ENCODE results near the gene BTBD6. TPM values are rescaled to one million over a fixed set of nuclear protein-coding genes. Genes with fewer than 3 reads are reported as not detected.
"Not testable (repeated sequence)": the region's sequence is repeated elsewhere in the genome, so short reads cannot be mapped to it uniquely, and the experiment has no call there.

The BTBD6 gene
- polyA plus RNA-seq, 1 experiment = 27.3 TPM

DNA sequence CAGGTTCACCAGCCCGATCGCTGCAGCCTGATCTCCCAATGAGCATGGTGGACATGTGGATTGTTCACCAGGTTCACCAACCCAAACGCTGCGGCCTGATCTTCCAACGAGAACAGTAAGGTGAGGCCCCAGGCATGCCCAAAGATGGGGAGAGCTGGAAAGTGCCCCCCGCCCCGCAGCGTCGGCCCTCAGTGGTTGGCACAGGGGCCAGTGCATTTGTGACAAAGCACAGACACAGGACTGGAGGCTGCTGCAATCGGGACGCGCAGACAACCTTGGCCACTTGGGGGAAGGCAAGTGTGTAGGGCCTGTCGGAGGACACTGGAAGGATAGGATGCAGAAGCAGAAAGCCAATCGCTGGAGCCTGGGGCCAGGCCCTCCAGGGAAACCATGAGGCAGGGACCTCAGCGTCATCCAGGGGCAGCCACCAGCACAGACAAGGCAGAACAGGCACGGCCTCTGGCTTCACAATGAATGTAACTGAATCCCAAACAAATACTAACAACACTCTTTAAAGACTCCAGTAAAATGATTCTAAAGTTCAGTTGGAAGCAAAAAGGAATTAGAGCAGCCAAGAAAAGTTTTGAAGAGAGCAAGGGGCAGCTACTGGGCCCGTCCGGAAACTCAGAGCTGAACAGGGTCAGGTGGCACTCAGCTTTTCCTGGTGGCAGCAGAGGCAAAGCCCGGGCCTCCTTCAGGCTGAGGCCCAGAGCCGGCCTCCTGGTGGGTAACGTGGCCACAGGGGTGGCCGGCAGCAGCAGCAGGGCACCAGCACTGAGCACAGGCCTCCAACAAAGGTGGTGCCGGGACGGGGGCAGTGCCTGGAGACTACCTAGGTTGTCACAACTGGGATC is 39.1 kb downstream of the BTBD6 start:
- H3K27ac ChIP-seq (ENCODE audit: low read depth, low read length) = no peak overlapping the region
- CTCF ChIA-PET = no interaction called here
- POLR2A ChIA-PET = no interaction called here

GRCh38 chr14:105288936-105289335 is 40.6 kb downstream of the BTBD6 start:
- H3K4me3 ChIP-seq (ENCODE audit: low read depth, low read length); DNase-seq (ENCODE audit: low read depth, low spot score); H3K9me3 ChIP-seq (ENCODE audit: control insufficient read depth, insufficient read depth, low read length); H3K27ac ChIP-seq (ENCODE audit: low read depth, low read length); POLR2A ChIA-PET; H3K27me3 ChIP-seq (ENCODE audit: control insufficient read depth, insufficient read depth, low read length): not testable (repeated sequence)
- CTCF ChIA-PET = interaction anchor here (1.1 kb wide), 1 partner anchor 192 kb away, joined by 3 read pairs; no protein-coding TSS in a partner anchor

More for the DNA sequence above, 39.1 kb downstream of the BTBD6 start:
- DNase-seq (ENCODE audit: low read depth, low spot score) = no peak
- no peaks in the 10 kb centered on the region; the same call in 1 of the 2 replicates for H3K9me3 ChIP-seq (ENCODE audit: control insufficient read depth, insufficient read depth, low read length)
- no peak overlapping the region for H3K4me3 ChIP-seq (ENCODE audit: low read depth, low read length)
- TF ChIP-seq, protein P1, sequence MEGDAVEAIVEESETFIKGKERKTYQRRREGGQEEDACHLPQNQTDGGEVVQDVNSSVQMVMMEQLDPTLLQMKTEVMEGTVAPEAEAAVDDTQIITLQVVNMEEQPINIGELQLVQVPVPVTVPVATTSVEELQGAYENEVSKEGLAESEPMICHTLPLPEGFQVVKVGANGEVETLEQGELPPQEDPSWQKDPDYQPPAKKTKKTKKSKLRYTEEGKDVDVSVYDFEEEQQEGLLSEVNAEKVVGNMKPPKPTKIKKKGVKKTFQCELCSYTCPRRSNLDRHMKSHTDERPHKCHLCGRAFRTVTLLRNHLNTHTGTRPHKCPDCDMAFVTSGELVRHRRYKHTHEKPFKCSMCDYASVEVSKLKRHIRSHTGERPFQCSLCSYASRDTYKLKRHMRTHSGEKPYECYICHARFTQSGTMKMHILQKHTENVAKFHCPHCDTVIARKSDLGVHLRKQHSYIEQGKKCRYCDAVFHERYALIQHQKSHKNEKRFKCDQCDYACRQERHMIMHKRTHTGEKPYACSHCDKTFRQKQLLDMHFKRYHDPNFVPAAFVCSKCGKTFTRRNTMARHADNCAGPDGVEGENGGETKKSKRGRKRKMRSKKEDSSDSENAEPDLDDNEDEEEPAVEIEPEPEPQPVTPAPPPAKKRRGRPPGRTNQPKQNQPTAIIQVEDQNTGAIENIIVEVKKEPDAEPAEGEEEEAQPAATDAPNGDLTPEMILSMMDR (IDR thresholded peaks at IDR 0.05; ENCODE audit: low read depth, low read length) = no peak
- no peaks in the 10 kb centered on the region for H3K27me3 ChIP-seq (ENCODE audit: control insufficient read depth, insufficient read depth, low read length)

DNA sequence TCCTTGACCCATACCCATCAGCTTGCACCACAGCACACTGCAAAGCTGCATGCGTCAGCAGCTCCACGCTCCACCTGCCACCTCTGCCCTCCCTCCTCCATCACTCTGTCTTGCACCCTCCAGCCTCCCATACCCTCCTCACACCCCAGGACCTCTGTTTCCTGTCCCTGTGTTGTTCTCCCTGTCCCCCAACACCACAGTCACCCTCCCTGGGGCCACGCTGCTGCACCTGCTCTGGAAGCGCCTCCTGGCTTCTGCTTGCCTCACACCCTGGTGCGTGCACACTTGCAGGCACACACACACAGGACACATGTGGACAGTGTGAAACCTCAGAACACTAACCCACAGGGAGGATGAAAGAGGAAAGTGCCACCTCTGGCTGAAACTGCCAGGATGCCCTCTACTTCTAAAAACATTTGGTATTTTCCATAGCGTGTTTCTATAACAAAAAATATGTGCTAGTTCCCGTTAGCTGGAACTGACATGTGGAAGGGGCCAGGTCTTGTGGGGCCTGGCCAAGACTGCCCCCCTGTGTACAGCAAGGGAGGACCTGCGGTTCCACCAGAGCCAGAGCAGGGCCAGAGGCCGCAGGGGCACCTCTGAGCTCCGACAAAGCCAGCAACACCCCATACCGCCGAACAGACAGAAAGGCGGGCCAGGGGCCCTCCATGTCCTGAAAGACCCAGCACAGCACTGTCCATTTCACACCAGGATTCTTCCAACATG is 42.5 kb downstream of the BTBD6 start:
- ChIA-PET POLR2A (interaction anchor here (1.2 kb wide), 1 partner anchor 10 kb away, joined by 3 read pairs; the partner anchor contains the start of gene BRF1), CTCF (no interaction called here)
- Histone ChIP-seq H3K27ac (ENCODE audit: low read depth, low read length) (no peak overlapping the region), H3K27me3 (ENCODE audit: control insufficient read depth, insufficient read depth, low read length) (no peaks in the 10 kb centered on the region), H3K9me3 (ENCODE audit: control insufficient read depth, insufficient read depth, low read length) (no peaks in the 10 kb centered on the region; the same call in 1 of the 2 replicates), H3K4me3 (ENCODE audit: low read depth, low read length) (no peak overlapping the region)
- DNase-seq (ENCODE audit: low read depth, low spot score) = no peak
- TF ChIP-seq, protein P1 (IDR thresholded peaks at IDR 0.05; ENCODE audit: low read depth, low read length) = no peak

- no peak for DNase-seq (ENCODE audit: low read depth, low spot score)
- Histone ChIP-seq H3K27me3 (ENCODE audit: control insufficient read depth, insufficient read depth, low read length) (no peaks in the 10 kb centered on the region), H3K4me3 (ENCODE audit: low read depth, low read length) (no peak overlapping the region), H3K9me3 (ENCODE audit: control insufficient read depth, insufficient read depth, low read length) (no peaks in the 10 kb centered on the region; the same call in 1 of the 2 replicates), H3K27ac (ENCODE audit: low read depth, low read length) (no peak overlapping the region)
- POLR2A ChIA-PET = no interaction called here
- CTCF ChIA-PET = interaction anchor here (1.1 kb wide), 1 partner anchor 12 kb away, joined by 8 read pairs; no protein-coding TSS in a partner anchor
- TF ChIP-seq, protein P1 (IDR thresholded peaks at IDR 0.05; ENCODE audit: low read depth, low read length) = no peak
Observed at GRCh38 chr14:105292826-105293711, 44.7 kb downstream of the BTBD6 start.

GRCh38 chr14:105294142-105294597 is 45.8 kb downstream of the BTBD6 start:
- ChIA-PET CTCF (no interaction called here), POLR2A (interaction anchor here (0.5 kb wide), 1 partner anchor 541 kb away, joined by 4 read pairs; the partner anchor contains the start of gene SIVA1)
- Histone ChIP-seq H3K9me3 (ENCODE audit: control insufficient read depth, insufficient read depth, low read length) (no peaks in the 10 kb centered on the region; the same call in 1 of the 2 replicates), H3K27me3 (ENCODE audit: control insufficient read depth, insufficient read depth, low read length) (no peaks in the 10 kb centered on the region), H3K27ac (ENCODE audit: low read depth, low read length) (no peak overlapping the region), H3K4me3 (ENCODE audit: low read depth, low read length) (no peak overlapping the region)
- DNase-seq (ENCODE audit: low read depth, low spot score) = no peak
- TF ChIP-seq, protein P1 (IDR thresholded peaks at IDR 0.05; ENCODE audit: low read depth, low read length) = no peak

- POLR2A ChIA-PET; H3K4me3 ChIP-seq (ENCODE audit: low read depth, low read length); H3K27me3 ChIP-seq (ENCODE audit: control insufficient read depth, insufficient read depth, low read length); H3K9me3 ChIP-seq (ENCODE audit: control insufficient read depth, insufficient read depth, low read length); H3K27ac ChIP-seq (ENCODE audit: low read depth, low read length); CTCF ChIA-PET; DNase-seq (ENCODE audit: low read depth, low spot score): not testable (repeated sequence)
Observed at GRCh38 chr14:105297311-105297710, 49.0 kb downstream of the BTBD6 start.

Measured in AG04450 (cell line).